Measurements from ENCODE around the gene LIFR. TPM values are rescaled to one million over a fixed set of nuclear protein-coding genes. Genes with fewer than 3 reads are reported as not detected.

LIFR gene
- total RNA-seq, 4 donors from 2014 or later = 18.7 to 71.4 (median 31.3) TPM

GRCh38 chr5:38585816-38586215, 29.4 kb upstream of the LIFR start:
- H3K27ac ChIP-seq = no peak overlapping the region
- WGBS = 77% methylated on average over 6 of the region's 6 CpGs
- H3K4me1 ChIP-seq = no peaks in the 10 kb centered on the region
- no peaks in the 10 kb centered on the region for H3K36me3 ChIP-seq
- no peak for DNase-seq (ENCODE audit: low spot score in 2 of 2)
- TF ChIP-seq POLR2AphosphoS5 (IDR thresholded peaks at IDR 0.05) = no peak
- no peak for TF ChIP-seq CTCF (IDR thresholded peaks at IDR 0.05)
- no peak for TF ChIP-seq POLR2A (IDR thresholded peaks at IDR 0.05)
- TF ChIP-seq EP300 (IDR thresholded peaks at IDR 0.05) = no peak
- H3K27me3 ChIP-seq = no peaks in the 10 kb centered on the region
- H3K9me3 ChIP-seq = no peaks in the 10 kb centered on the region
- H3K4me3 ChIP-seq = no peak overlapping the region

- H3K4me1 ChIP-seq = no peaks in the 10 kb centered on the region
- no peak overlapping the region for H3K27ac ChIP-seq
- H3K9me3 ChIP-seq = no peaks in the 10 kb centered on the region
- TF ChIP-seq EP300 (IDR thresholded peaks at IDR 0.05) (no peak), CTCF (IDR thresholded peaks at IDR 0.05) (no peak), POLR2A (IDR thresholded peaks at IDR 0.05) (no peak), POLR2AphosphoS5 (IDR thresholded peaks at IDR 0.05) (no peak)
- no peaks in the 10 kb centered on the region for H3K27me3 ChIP-seq
- DNase-seq (ENCODE audit: low spot score in 2 of 2) = no peak
- no peaks in the 10 kb centered on the region for H3K36me3 ChIP-seq
- 92% methylated on average over 1 of the region's 1 CpG for WGBS
- H3K4me3 ChIP-seq = no peak overlapping the region
Observed at GRCh38 chr5:38583500-38583899, 27.1 kb upstream of the LIFR start.

- no peak for DNase-seq (ENCODE audit: low spot score in 2 of 2)
- WGBS = 44% methylated on average over 5 of the region's 5 CpGs
Observed at GRCh38 chr5:38582975-38583319, 26.5 kb upstream of the LIFR start.

GRCh38 chr5:38582293-38582974, 26.0 kb upstream of the LIFR start:
- 29% methylated on average over 5 of the region's 5 CpGs for WGBS
- no peak for DNase-seq (ENCODE audit: low spot score in 2 of 2)
- Histone ChIP-seq H3K4me1 (no peaks in the 10 kb centered on the region), H3K4me3 (no peak overlapping the region), H3K27me3 (no peaks in the 10 kb centered on the region), H3K9me3 (no peaks in the 10 kb centered on the region), H3K36me3 (no peaks in the 10 kb centered on the region), H3K27ac (no peak overlapping the region)
- TF ChIP-seq POLR2AphosphoS5 (IDR thresholded peaks at IDR 0.05) (no peak), EP300 (IDR thresholded peaks at IDR 0.05) (no peak), POLR2A (IDR thresholded peaks at IDR 0.05) (no peak), CTCF (IDR thresholded peaks at IDR 0.05) (no peak)

More at GRCh38 chr5:38582975-38583319, 26.5 kb upstream of the LIFR start:
- TF ChIP-seq CTCF (IDR thresholded peaks at IDR 0.05) (no peak), POLR2A (IDR thresholded peaks at IDR 0.05) (no peak), EP300 (IDR thresholded peaks at IDR 0.05) (no peak), POLR2AphosphoS5 (IDR thresholded peaks at IDR 0.05) (no peak)
- Histone ChIP-seq H3K4me1 (no peaks in the 10 kb centered on the region), H3K9me3 (no peaks in the 10 kb centered on the region), H3K36me3 (no peaks in the 10 kb centered on the region), H3K4me3 (no peak overlapping the region), H3K27ac (no peak overlapping the region), H3K27me3 (no peaks in the 10 kb centered on the region)

GRCh38 chr5:38581597-38581996, 25.2 kb upstream of the LIFR start:
- Histone ChIP-seq H3K9me3 (no peaks in the 10 kb centered on the region), H3K4me1 (peaks cover 6% of the 10 kb centered on the region), H3K36me3 (no peaks in the 10 kb centered on the region), H3K27ac (no peak overlapping the region), H3K4me3 (no peak overlapping the region), H3K27me3 (no peaks in the 10 kb centered on the region)
- DNase-seq (ENCODE audit: low spot score in 2 of 2) = no peak
- TF ChIP-seq EP300 (IDR thresholded peaks at IDR 0.05) = no peak
- no peak for TF ChIP-seq POLR2A (IDR thresholded peaks at IDR 0.05)
- TF ChIP-seq POLR2AphosphoS5 (IDR thresholded peaks at IDR 0.05) = no peak
- no peak for TF ChIP-seq CTCF (IDR thresholded peaks at IDR 0.05)
- 94% methylated on average over 4 of the region's 4 CpGs for WGBS

Measured in suprapubic skin (tissue), 4 donors.